Medulla oblongata (tissue), 1 donor: ENCODE data around the gene TJP1.
"Not testable (repeated sequence)": the region's sequence is repeated elsewhere in the genome, so short reads cannot be mapped to it uniquely, and the experiment has no call there.

ENCODE experiments used
- DNase-seq: peaks from one replicate; pipeline ENCODE4 v3.0.0-alpha.2; 2015; ENCODE audit errors: extremely low spot score

The TJP1 gene

GRCh38 chr15:29756358-29757267 lies 65.7 kb downstream of the TJP1 start:
- DNase-seq = no peak

GRCh38 chr15:29754009-29754408 lies 68.3 kb downstream of the TJP1 start:
- DNase-seq = not testable (repeated sequence)

GRCh38 chr15:29753506-29753905 lies 68.8 kb downstream of the TJP1 start:
- no peak for DNase-seq

DNA sequence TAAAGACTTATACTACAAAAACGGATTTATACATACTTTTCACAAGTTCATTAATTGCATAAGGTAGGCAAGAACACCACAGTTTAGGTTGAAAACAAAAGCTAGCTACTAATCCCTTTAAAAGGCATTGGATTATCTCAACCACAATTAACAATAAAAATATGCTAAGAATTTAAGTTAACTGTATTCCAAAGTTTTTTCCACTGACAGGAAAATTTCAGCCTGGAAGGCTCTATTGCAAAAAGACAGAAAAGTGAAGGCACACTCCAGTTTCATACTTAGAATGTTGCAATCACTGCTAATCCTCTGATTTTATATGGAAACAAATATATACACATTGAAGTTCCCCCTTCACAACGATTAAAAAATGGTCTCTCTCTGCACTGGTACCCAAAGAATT lies 71.5 kb downstream of the TJP1 start:
- DNase-seq = no peak

GRCh38 chr15:29749365-29750086 lies 72.7 kb downstream of the TJP1 start:
- DNase-seq = peak; percentile 43

DNA sequence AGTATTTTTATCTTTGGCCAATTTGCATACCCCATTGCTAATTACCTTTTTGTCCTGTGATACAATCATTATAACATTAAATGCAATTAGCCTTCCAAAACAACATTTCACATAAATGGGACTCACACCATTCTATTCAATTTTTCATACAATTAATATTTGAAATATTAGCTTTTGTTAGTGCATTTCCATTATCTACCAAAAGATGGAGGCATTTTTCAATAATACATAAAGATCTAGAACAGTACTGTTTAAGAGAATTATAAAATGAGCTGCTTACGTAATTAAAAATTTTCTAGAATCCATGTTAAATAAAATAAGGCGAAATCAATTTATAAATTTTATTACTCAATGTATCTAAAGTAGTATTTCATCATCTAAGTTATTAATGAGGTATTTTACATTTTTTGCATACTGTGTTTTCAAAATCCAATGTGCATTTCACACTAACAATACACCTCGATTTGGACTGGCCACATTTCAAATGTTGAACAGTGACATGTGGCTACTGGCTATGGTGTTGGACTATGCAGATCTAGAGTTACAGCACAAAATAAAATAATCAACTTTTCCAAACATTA lies 74.3 kb downstream of the TJP1 start:
- peak; percentile 15 for DNase-seq

GRCh38 chr15:29743475-29743874 lies 78.8 kb downstream of the TJP1 start:
- no peak for DNase-seq

GRCh38 chr15:29740692-29741311 lies 81.5 kb downstream of the TJP1 start:
- no peak for DNase-seq

DNA sequence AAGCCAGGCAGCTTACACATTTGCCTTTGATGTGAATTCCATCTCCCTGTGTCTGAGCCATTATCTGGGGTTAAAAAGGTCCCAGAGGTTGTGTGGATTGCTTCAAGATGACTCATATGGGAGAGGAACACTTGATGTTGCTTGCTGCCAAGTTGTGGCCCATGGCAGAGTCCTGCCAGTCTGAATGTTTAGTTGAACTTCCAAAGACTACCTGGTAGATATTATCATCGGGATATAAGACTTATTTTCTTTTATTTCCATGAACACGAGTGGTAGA lies 85.6 kb downstream of the TJP1 start:
- no peak for DNase-seq

DNA sequence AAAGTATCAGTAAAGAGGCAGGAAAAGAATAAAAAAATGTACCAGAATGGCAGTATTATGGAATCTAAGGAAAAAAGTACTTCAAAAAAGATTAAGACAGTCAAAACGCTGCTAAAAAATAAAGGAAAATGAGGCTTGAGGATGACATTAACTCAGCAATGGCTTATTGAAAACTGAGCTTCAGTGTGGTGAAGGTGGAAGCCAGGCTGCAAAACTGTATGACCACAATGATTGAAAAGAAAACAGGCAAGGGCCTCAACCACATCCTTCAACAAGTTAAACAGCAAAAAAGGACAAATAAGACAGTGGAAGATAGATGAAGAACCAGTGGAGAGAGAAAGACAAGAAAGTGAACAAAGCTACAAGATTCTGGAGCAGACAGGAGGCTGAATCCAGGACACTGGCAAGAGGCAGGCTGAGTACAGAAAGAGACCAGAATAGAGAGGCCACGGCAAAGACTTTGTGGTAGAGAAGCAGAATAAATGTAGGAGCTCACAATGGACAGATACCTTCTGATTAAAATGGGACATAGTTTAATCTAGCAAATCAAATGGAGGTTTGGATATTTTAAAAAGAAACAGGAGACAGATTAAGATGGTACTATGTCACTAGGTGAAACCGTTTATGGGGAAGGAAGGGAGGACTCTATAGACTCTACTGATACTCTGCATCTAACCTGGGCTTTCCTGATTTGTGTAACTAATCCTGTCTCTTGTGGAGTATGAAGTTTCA lies 86.1 kb downstream of the TJP1 start:
- no peak for DNase-seq

GRCh38 chr15:29734917-29735572 lies 87.2 kb downstream of the TJP1 start:
- DNase-seq = no peak

DNA sequence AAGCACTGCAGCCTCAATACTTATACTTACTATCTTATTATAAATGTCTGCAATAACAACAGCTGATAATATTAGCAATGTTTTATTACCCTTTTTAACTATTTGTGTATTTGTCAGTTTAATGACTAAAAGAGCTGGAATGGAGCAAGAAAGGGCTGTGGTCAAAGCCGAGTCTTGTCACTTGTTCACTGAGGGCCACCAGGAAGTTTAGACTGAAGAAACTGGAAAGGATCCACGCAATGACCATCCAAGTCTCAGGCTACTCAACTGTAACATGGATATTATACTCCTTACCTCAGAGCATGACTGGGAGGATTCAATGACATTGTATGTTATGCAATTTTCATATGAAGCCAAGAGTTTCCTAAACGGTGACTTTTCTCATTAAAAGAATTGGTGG lies 90.4 kb downstream of the TJP1 start:
- no peak for DNase-seq

DNA sequence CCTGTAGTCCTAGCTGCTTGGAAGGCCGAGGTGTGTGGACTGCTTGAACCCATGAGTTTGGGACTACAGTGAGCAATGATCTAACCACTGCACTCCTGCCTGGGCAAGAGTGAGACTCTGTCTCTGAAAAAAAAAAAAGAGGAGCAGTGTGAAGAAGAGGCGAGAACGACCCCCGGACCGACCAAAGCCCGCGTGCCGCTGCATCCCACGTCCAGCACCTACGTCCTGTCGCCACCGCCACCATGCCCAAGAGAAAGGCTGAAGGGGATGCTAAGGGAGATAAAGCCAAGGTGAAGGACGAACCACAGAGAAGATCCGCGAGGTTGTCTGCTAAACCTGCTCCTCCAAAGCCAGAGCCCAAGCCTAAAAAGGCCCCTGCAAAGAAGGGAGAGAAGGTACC lies 91.8 kb downstream of the TJP1 start:
- DNase-seq = not testable (repeated sequence)

GRCh38 chr15:29728418-29728817 lies 93.8 kb downstream of the TJP1 start:
- peak; percentile 16 for DNase-seq

DNA sequence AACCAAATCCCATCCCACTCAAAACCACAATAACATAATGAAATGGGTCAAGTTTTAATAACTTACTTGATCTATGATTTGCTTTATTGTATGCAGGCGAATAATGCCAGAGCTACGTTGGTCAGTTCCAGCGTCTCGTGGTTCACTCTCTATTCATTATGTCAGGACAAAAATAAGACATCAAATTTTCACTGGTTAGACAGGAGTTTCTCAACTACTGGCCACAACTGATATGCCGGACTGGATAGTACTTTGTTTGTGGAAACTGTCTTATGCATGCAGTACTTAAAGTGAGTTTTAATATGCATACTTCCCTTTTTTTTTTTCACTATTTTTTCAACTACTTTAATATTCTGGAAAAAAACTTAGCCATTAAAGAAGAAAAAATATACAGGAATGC lies 94.4 kb downstream of the TJP1 start:
- DNase-seq = no peak

- DNase-seq = no peak
Measured at GRCh38 chr15:29726553-29726952, 95.7 kb downstream of the TJP1 start.

DNA sequence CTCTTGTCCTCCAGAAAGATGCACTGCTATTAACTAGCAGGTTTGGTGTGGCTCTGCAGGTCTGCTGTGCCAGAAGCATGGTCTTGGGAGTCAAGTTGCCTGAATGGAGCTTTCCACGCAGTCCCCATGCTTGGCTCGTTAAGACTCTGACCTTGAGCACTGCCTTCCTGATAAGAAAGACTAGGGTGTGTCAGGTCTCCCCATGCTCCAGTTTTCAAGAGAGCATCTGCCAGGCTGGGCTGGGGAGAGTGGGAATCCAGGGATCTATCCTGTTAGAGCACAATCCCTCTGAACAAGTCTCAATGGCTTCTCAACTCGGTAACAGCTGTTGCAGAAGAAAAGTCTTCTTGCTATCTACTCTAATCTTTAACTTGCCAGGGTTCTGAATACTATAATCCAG lies 98.2 kb downstream of the TJP1 start:
- no peak for DNase-seq

- DNase-seq = no peak
Measured at GRCh38 chr15:29713784-29714183, 108.5 kb downstream of the TJP1 start.

DNA sequence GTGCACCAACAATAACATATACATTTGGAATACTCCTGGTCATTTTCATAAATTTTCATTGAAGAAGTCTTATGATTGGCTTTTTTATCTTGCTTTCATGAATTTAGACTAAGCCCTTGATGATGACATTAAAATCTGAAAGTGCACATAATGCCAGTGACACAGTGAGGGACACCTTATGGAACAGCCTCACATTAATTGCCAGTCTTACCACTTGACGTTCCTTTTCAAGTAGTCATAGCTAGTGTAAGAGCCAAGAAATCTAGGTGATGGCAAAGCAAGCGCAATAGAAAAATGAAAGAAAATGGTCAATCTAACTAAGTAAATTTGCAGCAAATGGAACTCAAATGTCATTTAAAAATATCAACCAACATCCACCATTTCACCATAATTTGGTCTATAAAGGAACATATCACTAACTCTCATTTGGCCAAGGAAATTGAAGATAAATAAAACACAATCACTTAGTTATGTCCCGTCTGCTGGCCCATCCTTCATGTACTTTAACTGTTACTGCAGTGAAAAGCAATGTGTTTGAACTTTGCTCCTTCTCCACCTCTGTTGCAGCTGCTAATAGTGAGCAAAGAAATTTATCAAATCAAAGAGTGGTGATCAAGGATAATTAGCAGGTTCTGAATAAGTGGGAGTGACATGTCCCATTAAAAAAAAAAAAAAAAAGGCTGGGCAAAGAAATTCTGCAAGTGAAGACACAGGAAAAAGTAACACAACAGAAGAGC lies 110.0 kb downstream of the TJP1 start:
- DNase-seq = no peak

DNA sequence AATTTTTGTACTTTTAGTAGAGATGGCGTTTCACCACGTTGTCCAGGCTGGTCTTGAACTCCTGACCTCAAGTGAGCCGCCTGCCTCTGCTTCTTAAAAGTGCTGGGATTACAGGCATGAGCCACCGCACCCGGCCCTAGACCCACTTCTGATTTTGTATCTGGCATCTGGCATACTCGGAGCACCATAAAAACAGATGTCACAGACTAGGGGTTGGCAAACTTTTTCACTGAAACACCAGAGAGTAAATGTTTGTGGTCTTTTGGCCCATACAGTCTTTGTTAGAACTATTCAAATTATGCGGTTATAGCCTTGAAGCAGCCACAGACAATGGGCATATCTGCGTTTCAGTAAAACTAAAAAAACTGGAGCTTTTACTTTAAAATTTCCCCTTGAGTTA lies 110.7 kb downstream of the TJP1 start:
- no peak for DNase-seq

GRCh38 chr15:29708519-29708918 lies 113.7 kb downstream of the TJP1 start:
- no peak for DNase-seq
